ENCODE results near the gene RRBP1.

The RRBP1 gene

GRCh38 chr20:17615645-17616479 is 66.2 kb downstream of the RRBP1 start:
- Histone ChIP-seq H3K27ac (replicated peaks) (peak overlapping the region; percentile 94), H3K4me3 (replicated peaks; ENCODE audit: insufficient read depth, low read length) (no peak overlapping the region), H3K27me3 (ENCODE audit: insufficient read depth, poor library complexity, severe bottlenecking) (no peaks in the 10 kb centered on the region)
- TF ChIP-seq CTCF (IDR thresholded peaks at IDR 0.05; ENCODE audit: insufficient read depth, low read length): no peak
- TF ChIP-seq SPI1 (IDR thresholded peaks at IDR 0.05; ENCODE audit: borderline replicate concordance, low read depth): peak; percentile 65; the same call in 1 of the 2 replicates
- peak; percentile 33 to 92 for DNase-seq (ENCODE audit: low read depth in 1 of 2, low spot score in 1 of 2)

GRCh38 chr20:17614812-17615644 is 67.0 kb downstream of the RRBP1 start:
- peak overlapping the region; percentile 94 for H3K27ac ChIP-seq (replicated peaks)
- no peaks in the 10 kb centered on the region for H3K27me3 ChIP-seq (ENCODE audit: insufficient read depth, poor library complexity, severe bottlenecking)
- no peak overlapping the region for H3K4me3 ChIP-seq (replicated peaks; ENCODE audit: insufficient read depth, low read length)
- peak; percentile 45 to 90 for DNase-seq (ENCODE audit: low read depth in 1 of 2, low spot score in 1 of 2)
- TF ChIP-seq POLR2AphosphoS5 (IDR thresholded peaks at IDR 0.05; ENCODE audit: low read depth) (0 out of 2 replicates have a peak, but pooled peaks have one; percentile 8), GABPA (IDR thresholded peaks at IDR 0.05; ENCODE audit: low read depth) (no peak), SPI1 (IDR thresholded peaks at IDR 0.05; ENCODE audit: borderline replicate concordance, low read depth) (peak; percentile 63; the same call in 1 of the 2 replicates), CTCF (IDR thresholded peaks at IDR 0.05; ENCODE audit: insufficient read depth, low read length) (no peak), REST (IDR thresholded peaks at IDR 0.05; ENCODE audit: insufficient replicate concordance, low read depth) (no peak)

GRCh38 chr20:17614176-17614811 is 67.7 kb downstream of the RRBP1 start:
- no peak for TF ChIP-seq GABPA (IDR thresholded peaks at IDR 0.05; ENCODE audit: low read depth)
- no peak for TF ChIP-seq SPI1 (IDR thresholded peaks at IDR 0.05; ENCODE audit: borderline replicate concordance, low read depth)
- no peak for TF ChIP-seq CTCF (IDR thresholded peaks at IDR 0.05; ENCODE audit: insufficient read depth, low read length)
- TF ChIP-seq POLR2AphosphoS5 (IDR thresholded peaks at IDR 0.05; ENCODE audit: low read depth): no peak
- no peak for TF ChIP-seq REST (IDR thresholded peaks at IDR 0.05; ENCODE audit: insufficient replicate concordance, low read depth)
- H3K27ac ChIP-seq (replicated peaks): peak overlapping the region; percentile 94
- DNase-seq (ENCODE audit: low read depth in 1 of 2, low spot score in 1 of 2): no peak
- H3K27me3 ChIP-seq (ENCODE audit: insufficient read depth, poor library complexity, severe bottlenecking): no peaks in the 10 kb centered on the region
- no peak overlapping the region for H3K4me3 ChIP-seq (replicated peaks; ENCODE audit: insufficient read depth, low read length)

All from HL-60 (cell line).